Endothelial cell of umbilical vein (primary cell): ENCODE data around the gene GRIFIN. TPM values are rescaled to one million over a fixed set of nuclear protein-coding genes. Genes with fewer than 3 reads are reported as not detected.

ENCODE experiments used
- BruUV-seq: library from RNA; stranded (reverse); fragments of 400-500 nt; replicated peaks from 2 replicates; lab custom pipeline; 2021; lab: Mats Ljungman, UMichigan
- CTCF ChIA-PET: fragments of 300-600, 350-600 bp; sonication (Branson Sonifier 250); formaldehyde crosslinking; loops from one replicate; lab custom pipeline; 2021; ENCODE audit warnings: antibody characterized with exemption, inconsistent platforms; lab: Charles Lee
- POLR2A ChIA-PET: fragments of 300-600, 350-600 bp; sonication (Branson Sonifier 250); formaldehyde crosslinking; loops from one replicate; lab custom pipeline; 2021; ENCODE audit warnings: antibody characterized with exemption, inconsistent platforms; lab: Charles Lee
- DNase-seq: peaks from one replicate; pipeline ENCODE4 v3.0.0-alpha.2; 2011; ENCODE audit warnings: low read depth, low spot score
- FAIRE-seq: peaks from 2 replicates; lab custom pipeline; 2011; peaks lifted over from hg19 to GRCh38; lab: Jason Lieb, UNC
- H2AFZ ChIP-seq: 2 replicates; pipeline ENCODE4 v1.6.0; 2012; ENCODE audit warnings: low read depth, low read length, control low read depth, inconsistent platforms
- H3K27ac ChIP-seq: 2 replicates; pipeline ENCODE4 v1.5.1; 2011; ENCODE audit warnings: low read depth, mild to moderate bottlenecking, control low read depth, low read length, moderate library complexity; ENCODE audit not compliant: insufficient read depth
- H3K27me3 ChIP-seq, 2 experiments: 2 replicates each; pipeline versions ENCODE4 v1.6.0 to v1.6.1; 2011; ENCODE audit warnings: low read length in 2 of 2, mixed read lengths in 1 of 2; ENCODE audit not compliant: control insufficient read depth in 2 of 2, insufficient read depth in 2 of 2
- H3K36me3 ChIP-seq, 2 experiments: 2 replicates in 1 of 2; 3 replicates in 1 of 2; pipeline ENCODE4 v1.5.1; 2011; ENCODE audit warnings: low read length in 2 of 2, mild to moderate bottlenecking in 1 of 2, moderate library complexity in 1 of 2; ENCODE audit not compliant: control insufficient read depth in 2 of 2, insufficient read depth in 2 of 2; ENCODE audit errors: extremely low read depth in 1 of 2
- H3K4me1 ChIP-seq: 3 replicates; pipeline ENCODE4 v1.5.1; 2011; ENCODE audit warnings: mild to moderate bottlenecking, low read length; ENCODE audit not compliant: control insufficient read depth, insufficient read depth; ENCODE audit errors: extremely low read depth
- H3K4me2 ChIP-seq: 2 replicates; pipeline ENCODE4 v1.6.1; 2011; ENCODE audit warnings: low read length, control low read depth, mixed read lengths; ENCODE audit not compliant: insufficient read depth
- H3K4me3 ChIP-seq, 3 experiments: fragments of 200-600 bp in 1 of 3; sonication (generic), shearing (Covaris generic) in 1 of 3; replicated peaks in 1 of 3; 2 replicates each; pipeline ENCODE4 v1.5.1; 2011 to 2016; ENCODE audit warnings: control low read depth in 3 of 3, low read length in 3 of 3, mild to moderate bottlenecking in 2 of 3, inconsistent platforms in 1 of 3, low read depth in 1 of 3, moderate library complexity in 1 of 3; ENCODE audit not compliant: insufficient read depth in 1 of 3
- H3K79me2 ChIP-seq: 2 replicates; pipeline ENCODE4 v1.6.0; 2012; ENCODE audit warnings: low read length, inconsistent platforms; ENCODE audit not compliant: control insufficient read depth, insufficient read depth
- H3K9ac ChIP-seq: replicated peaks from 2 replicates; pipeline ENCODE3; 2011; ENCODE audit warnings: low read length, control low read depth; ENCODE audit not compliant: insufficient read depth; ENCODE audit errors: extremely low read depth
- H3K9me1 ChIP-seq: replicated peaks from 3 replicates; pipeline ENCODE4 v1.6.0; 2011; ENCODE audit warnings: mild to moderate bottlenecking, low read length; ENCODE audit not compliant: control insufficient read depth, insufficient read depth; ENCODE audit errors: extremely low read depth
- H3K9me3 ChIP-seq: replicated peaks from 2 replicates; pipeline ENCODE4 v1.5.1; 2012; ENCODE audit warnings: low read length, inconsistent platforms; ENCODE audit not compliant: control insufficient read depth, insufficient read depth
- H4K20me1 ChIP-seq: replicated peaks from 2 replicates; pipeline ENCODE3; 2011; ENCODE audit warnings: mild to moderate bottlenecking, low read length; ENCODE audit not compliant: control insufficient read depth, insufficient read depth; ENCODE audit errors: extremely low read depth
- EZH2 ChIP-seq: IDR thresholded peaks from 2 replicates; pipeline ENCODE4 v1.6.1; 2012; ENCODE audit warnings: borderline replicate concordance, low read depth, mild to moderate bottlenecking, moderate library complexity, low read length, inconsistent platforms; ENCODE audit not compliant: severe bottlenecking
- FOS ChIP-seq: IDR thresholded peaks from 2 replicates; pipeline ENCODE4 v1.6.1; 2011; ENCODE audit warnings: mild to moderate bottlenecking, low read length, moderate library complexity, borderline replicate concordance; ENCODE audit not compliant: insufficient read depth
- GATA2 ChIP-seq: IDR thresholded peaks from 2 replicates; pipeline ENCODE4 v1.7.0; 2011; ENCODE audit warnings: low read depth, mild to moderate bottlenecking, moderate library complexity, mixed read lengths, low read length; ENCODE audit not compliant: insufficient read length, insufficient read depth
- JUN ChIP-seq: IDR thresholded peaks from 2 replicates; pipeline ENCODE4 v1.6.1; 2011; ENCODE audit warnings: borderline replicate concordance, low read depth; ENCODE audit not compliant: insufficient read length, insufficient read depth
- MYC ChIP-seq: IDR thresholded peaks from one replicate; pipeline ENCODE4 v1.6.1; 2011; ENCODE audit warnings: mild to moderate bottlenecking, low read depth, low read length
- POLR2A ChIP-seq: IDR thresholded peaks from 2 replicates; pipeline ENCODE4 v1.6.1; 2012; ENCODE audit warnings: low read depth, mild to moderate bottlenecking, control low read depth, low read length
- POLR2AphosphoS5 ChIP-seq: IDR thresholded peaks from 2 replicates; pipeline ENCODE4 v1.6.1; 2012; ENCODE audit warnings: low read depth, mild to moderate bottlenecking, control low read depth, low read length, moderate library complexity; ENCODE audit not compliant: insufficient read depth
- dilution Hi-C: fragments of 300-500 bp; cut with MboI; formaldehyde crosslinking; loops from one replicate; pipeline ENCODE4 v1.15.0; 2019; ENCODE audit warnings: low sequenced_read_pairs; ENCODE audit not compliant: extremely low pct_ligation_motif_present
- intact Hi-C: fragments of 100-400 bp; cut with micrococcal nuclease; formaldehyde crosslinking; loops from one replicate; pipeline ENCODE4 v1.10.0; 2022
- polyA plus RNA-seq, 4 experiments: library from polyadenylated mRNA; depleted of rRNA in 3 of 4; stranded (reverse) in 3 of 4; unstranded in 1 of 4; fragments of >200 nt; gene quantifications; 2 replicates each; pipeline versions ENCODE4 v1.2.1 to v1.2.3, GENCODE V29; 2011 to 2012; ENCODE audit warnings: missing spikeins in 1 of 4
- total RNA-seq: library from RNA; stranded (reverse); gene quantifications from 2 replicates; pipeline ENCODE4 v1.2.3, GENCODE V29; 2021
- TF ChIP-seq, protein P1 (sequence below): IDR thresholded peaks from 2 replicates; pipeline ENCODE4 v1.6.1; 2011; ENCODE audit not compliant: insufficient read depth, insufficient read length
- TF ChIP-seq, protein P2 (sequence below), 2 donors: IDR thresholded peaks; 1 replicate in 1 of 2; 2 replicates in 1 of 2; pipeline ENCODE4 v1.5.1; 2011; ENCODE audit warnings: low read length in 2 of 2, mild to moderate bottlenecking in 2 of 2, moderate library complexity in 2 of 2, control low read depth in 1 of 2, inconsistent platforms in 1 of 2, low read depth in 1 of 2; ENCODE audit not compliant: insufficient read depth in 1 of 2; ENCODE audit errors: extremely low read depth in 1 of 2

GRIFIN gene
- total and polyA plus RNA-seq, 2 donors (not counting 3 experiments of a cell fraction or from before 2014, with no cell fraction given): not detected

DNA sequence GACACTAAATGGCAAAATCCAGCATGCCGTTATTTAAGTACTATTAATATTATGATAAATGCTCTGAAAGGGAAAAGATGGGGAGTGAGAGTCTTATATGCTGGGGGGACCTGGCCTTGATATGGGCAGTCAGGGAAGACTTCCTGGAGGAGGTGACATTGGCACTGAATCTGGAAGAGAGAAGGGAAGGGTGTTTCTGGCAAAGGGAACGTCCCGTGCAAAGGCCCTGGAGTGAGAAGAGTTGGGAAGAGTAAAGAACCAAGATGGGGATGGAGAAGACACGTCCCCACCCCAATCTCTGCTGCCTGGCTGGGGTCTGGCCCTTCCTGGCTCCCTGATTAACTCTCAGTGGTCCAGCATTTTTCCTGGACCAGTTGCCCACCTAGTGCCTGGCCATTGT lies 5.0 kb upstream of the GRIFIN start:
- no peaks in the 10 kb centered on the region for H3K4me1 ChIP-seq
- BruUV-seq: no TSS peak
- no peak overlapping the region for H3K4me3 ChIP-seq
- H3K9ac ChIP-seq: no peak overlapping the region
- no peaks in the 10 kb centered on the region for H3K9me1 ChIP-seq
- H3K79me2 ChIP-seq: no peaks in the 10 kb centered on the region
- TF ChIP-seq POLR2A (no peak), EZH2 (no peak), MYC (no peak), GATA2 (no peak), JUN (no peak), FOS (no peak), POLR2AphosphoS5 (no peak)
- TF ChIP-seq, protein P1, sequence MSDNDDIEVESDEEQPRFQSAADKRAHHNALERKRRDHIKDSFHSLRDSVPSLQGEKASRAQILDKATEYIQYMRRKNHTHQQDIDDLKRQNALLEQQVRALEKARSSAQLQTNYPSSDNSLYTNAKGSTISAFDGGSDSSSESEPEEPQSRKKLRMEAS: no peak
- TF ChIP-seq, protein P2, sequence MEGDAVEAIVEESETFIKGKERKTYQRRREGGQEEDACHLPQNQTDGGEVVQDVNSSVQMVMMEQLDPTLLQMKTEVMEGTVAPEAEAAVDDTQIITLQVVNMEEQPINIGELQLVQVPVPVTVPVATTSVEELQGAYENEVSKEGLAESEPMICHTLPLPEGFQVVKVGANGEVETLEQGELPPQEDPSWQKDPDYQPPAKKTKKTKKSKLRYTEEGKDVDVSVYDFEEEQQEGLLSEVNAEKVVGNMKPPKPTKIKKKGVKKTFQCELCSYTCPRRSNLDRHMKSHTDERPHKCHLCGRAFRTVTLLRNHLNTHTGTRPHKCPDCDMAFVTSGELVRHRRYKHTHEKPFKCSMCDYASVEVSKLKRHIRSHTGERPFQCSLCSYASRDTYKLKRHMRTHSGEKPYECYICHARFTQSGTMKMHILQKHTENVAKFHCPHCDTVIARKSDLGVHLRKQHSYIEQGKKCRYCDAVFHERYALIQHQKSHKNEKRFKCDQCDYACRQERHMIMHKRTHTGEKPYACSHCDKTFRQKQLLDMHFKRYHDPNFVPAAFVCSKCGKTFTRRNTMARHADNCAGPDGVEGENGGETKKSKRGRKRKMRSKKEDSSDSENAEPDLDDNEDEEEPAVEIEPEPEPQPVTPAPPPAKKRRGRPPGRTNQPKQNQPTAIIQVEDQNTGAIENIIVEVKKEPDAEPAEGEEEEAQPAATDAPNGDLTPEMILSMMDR (IDR thresholded peaks at IDR 0.05; ENCODE audit: extremely low read depth in 1 of 2, insufficient read depth in 1 of 2, low read depth in 1 of 2, low read length in 2 of 2): no peak
- ChIA-PET POLR2A (no interaction called here), CTCF (interaction anchor here (2.0 kb wide), 2 partner anchors 12 to 78 kb away, joined by 5 to 8 read pairs; partner anchors contain the start of gene IQCE)
- intact Hi-C loops: loop anchor here (2.0 kb wide), 1 partner anchor 128 kb away; no protein-coding TSS in a partner anchor
- no peaks in the 10 kb centered on the region for H4K20me1 ChIP-seq
- no peaks in the 10 kb centered on the region for H3K9me3 ChIP-seq
- no peaks in the 10 kb centered on the region for H3K36me3 ChIP-seq
- H3K4me2 ChIP-seq: no peak overlapping the region
- FAIRE-seq (no peak), DNase-seq (no peak)
- H3K27me3 ChIP-seq: peaks cover 0 to 4% of the 10 kb centered on the region in 2 experiments
- dilution Hi-C loops: no loop called here
- no peak overlapping the region for H3K27ac ChIP-seq
- no peak overlapping the region for H2AFZ ChIP-seq
